HEK293 (cell line): ENCODE measurements around the gene SHC4.

Experiments used
- CTCF ChIA-PET: fragments of 350-600 bp; formaldehyde crosslinking; extraction: SDS; loops from one replicate; lab custom pipeline; 2021; ENCODE audit warnings: antibody characterized with exemption; lab: Yijun Ruan, JAX
- POLR2A ChIA-PET: fragments of 300-600 bp; formaldehyde crosslinking; extraction: SDS; loops from one replicate; lab custom pipeline; 2020; ENCODE audit warnings: antibody characterized with exemption, inconsistent platforms; lab: Yijun Ruan, JAX
- H3K27ac ChIP-seq: fragments of 200-500 bp; sonication (Bioruptor generic); 2 replicates; pipeline ENCODE4 v1.5.1; 2014; ENCODE audit warnings: low read depth, low read length, control low read depth, inconsistent platforms; ENCODE audit errors: extremely low read depth
- H3K36me3 ChIP-seq, 2 experiments: fragments of 200-500 bp in 1 of 2; sonication (Bioruptor generic) in 1 of 2; 1 replicate in 1 of 2; 2 replicates in 1 of 2; pipeline ENCODE4 v1.5.1; 2014 to 2017; ENCODE audit warnings: inconsistent platforms in 2 of 2, low read length in 2 of 2; ENCODE audit not compliant: control insufficient read depth in 2 of 2, insufficient read depth in 1 of 2
- H3K4me1 ChIP-seq: fragments of 200-500 bp; sonication (Bioruptor generic); 2 replicates; pipeline ENCODE4 v1.5.1; 2014; ENCODE audit warnings: mild to moderate bottlenecking, low read length, inconsistent platforms; ENCODE audit not compliant: control insufficient read depth, insufficient read depth
- H3K4me3 ChIP-seq: 2 replicates; pipeline ENCODE4 v1.5.1; 2011; ENCODE audit warnings: low read depth, mild to moderate bottlenecking, control low read depth, low read length, moderate library complexity
- H3K9me3 ChIP-seq: fragments of 200-500 bp; sonication (Bioruptor generic); 2 replicates; pipeline ENCODE4 v1.5.1; 2014; ENCODE audit warnings: low read depth, low read length, inconsistent platforms; ENCODE audit not compliant: control insufficient read depth, insufficient read depth
- GLIS2 ChIP-seq: fragments of 450-650 bp; formaldehyde crosslinking; IDR thresholded peaks from 2 replicates; pipeline ENCODE4 v1.5.1; 2016; ENCODE audit warnings: missing biosample characterization, missing genetic modification characterization
- KLF7 ChIP-seq: fragments of 450-650 bp; formaldehyde crosslinking; IDR thresholded peaks from 2 replicates; pipeline ENCODE4 v1.5.1; 2016; ENCODE audit warnings: missing biosample characterization, missing genetic modification characterization, borderline replicate concordance
- MYNN ChIP-seq: fragments of 450-650 bp; formaldehyde crosslinking; IDR thresholded peaks from 2 replicates; pipeline ENCODE4 v1.5.1; 2016; ENCODE audit warnings: missing biosample characterization, missing genetic modification characterization, borderline replicate concordance
- OSR2 ChIP-seq: fragments of 450-650 bp; formaldehyde crosslinking; IDR thresholded peaks from 2 replicates; pipeline ENCODE4 v1.5.1; 2016; ENCODE audit warnings: missing biosample characterization, missing genetic modification characterization
- SP7 ChIP-seq: fragments of 450-650 bp; formaldehyde crosslinking; IDR thresholded peaks from 2 replicates; pipeline ENCODE4 v1.5.1; 2016; ENCODE audit warnings: missing biosample characterization, missing genetic modification characterization
- WT1 ChIP-seq: fragments of 450-650 bp; formaldehyde crosslinking; IDR thresholded peaks from 2 replicates; pipeline ENCODE4 v1.5.1; 2016; ENCODE audit warnings: missing biosample characterization, missing genetic modification characterization
- YY1 ChIP-seq: fragments of 450-650 bp; formaldehyde crosslinking; IDR thresholded peaks from 2 replicates; pipeline ENCODE4 v1.5.1; 2018; ENCODE audit warnings: missing biosample characterization, missing genetic modification characterization
- ZEB2 ChIP-seq: fragments of 450-650 bp; formaldehyde crosslinking; IDR thresholded peaks from 2 replicates; pipeline ENCODE4 v1.5.1; 2016; ENCODE audit warnings: missing biosample characterization, missing genetic modification characterization
- ZNF10 ChIP-seq: fragments of 450-650 bp; formaldehyde crosslinking; IDR thresholded peaks from 2 replicates; pipeline ENCODE4 v1.5.1; 2017; ENCODE audit warnings: missing biosample characterization, missing genetic modification characterization
- ZNF114 ChIP-seq: fragments of 450-650 bp; formaldehyde crosslinking; IDR thresholded peaks from 2 replicates; pipeline ENCODE4 v1.5.0; 2017; ENCODE audit warnings: missing biosample characterization, missing genetic modification characterization
- ZNF132 ChIP-seq: fragments of 450-650 bp; formaldehyde crosslinking; IDR thresholded peaks from 2 replicates; pipeline ENCODE4 v1.5.1; 2017; ENCODE audit warnings: missing biosample characterization, missing genetic modification characterization, borderline replicate concordance
- ZNF157 ChIP-seq: fragments of 450-650 bp; formaldehyde crosslinking; IDR thresholded peaks from 2 replicates; pipeline ENCODE4 v1.5.1; 2016; ENCODE audit warnings: missing biosample characterization, missing genetic modification characterization
- ZNF248 ChIP-seq: fragments of 450-650 bp; formaldehyde crosslinking; IDR thresholded peaks from 2 replicates; pipeline ENCODE4 v1.5.1; 2017; ENCODE audit warnings: missing biosample characterization, missing genetic modification characterization
- ZNF266 ChIP-seq: fragments of 450-650 bp; formaldehyde crosslinking; IDR thresholded peaks from 2 replicates; pipeline ENCODE4 v1.5.1; 2016; ENCODE audit warnings: missing biosample characterization, missing genetic modification characterization, low read depth
- ZNF473 ChIP-seq: fragments of 450-650 bp; formaldehyde crosslinking; IDR thresholded peaks from 2 replicates; pipeline ENCODE4 v1.5.1; 2017; ENCODE audit warnings: missing biosample characterization, missing genetic modification characterization
- ZNF488 ChIP-seq: fragments of 450-650 bp; formaldehyde crosslinking; IDR thresholded peaks from 2 replicates; pipeline ENCODE4 v1.5.1; 2016; ENCODE audit warnings: missing biosample characterization, missing genetic modification characterization
- ZNF501 ChIP-seq: fragments of 450-650 bp; formaldehyde crosslinking; IDR thresholded peaks from 2 replicates; pipeline ENCODE4 v1.5.1; 2016; ENCODE audit warnings: missing biosample characterization, missing genetic modification characterization
- ZNF510 ChIP-seq: fragments of 450-650 bp; formaldehyde crosslinking; IDR thresholded peaks from 2 replicates; pipeline ENCODE4 v1.5.1; 2018; ENCODE audit warnings: mild to moderate bottlenecking, missing genetic modification characterization, missing biosample characterization; ENCODE audit not compliant: insufficient replicate concordance
- ZNF529 ChIP-seq: fragments of 450-650 bp; formaldehyde crosslinking; IDR thresholded peaks from 2 replicates; pipeline ENCODE4 v1.5.1; 2017; ENCODE audit warnings: missing genetic modification characterization, missing biosample characterization; ENCODE audit not compliant: insufficient replicate concordance
- ZNF561 ChIP-seq: fragments of 450-650 bp; IDR thresholded peaks from 2 replicates; pipeline ENCODE4 v1.5.1; 2018; ENCODE audit warnings: missing biosample characterization, missing genetic modification characterization, borderline replicate concordance
- ZNF623 ChIP-seq: fragments of 450-650 bp; formaldehyde crosslinking; IDR thresholded peaks from 2 replicates; pipeline ENCODE4 v1.5.1; 2016; ENCODE audit warnings: missing biosample characterization, missing genetic modification characterization
- ZNF660 ChIP-seq: fragments of 450-650 bp; IDR thresholded peaks from 2 replicates; pipeline ENCODE4 v1.5.1; 2018; ENCODE audit warnings: missing biosample characterization, mild to moderate bottlenecking, missing genetic modification characterization
- ZNF843 ChIP-seq: fragments of 450-650 bp; formaldehyde crosslinking; IDR thresholded peaks from 2 replicates; pipeline ENCODE4 v1.5.1; 2016; ENCODE audit warnings: missing biosample characterization, missing genetic modification characterization
- ZSCAN30 ChIP-seq: fragments of 450-650 bp; IDR thresholded peaks from 2 replicates; pipeline ENCODE4 v1.5.1; 2018; ENCODE audit warnings: missing biosample characterization, mild to moderate bottlenecking, missing genetic modification characterization, moderate library complexity
- TF ChIP-seq, protein P1 (sequence below): fragments of 450-650 bp; formaldehyde crosslinking; IDR thresholded peaks from 2 replicates; pipeline ENCODE4 v1.5.1; 2017; ENCODE audit warnings: missing biosample characterization, missing genetic modification characterization
- TF ChIP-seq, protein P2 (sequence below): IDR thresholded peaks from 2 replicates; pipeline ENCODE4 v1.6.1; 2011; ENCODE audit warnings: mild to moderate bottlenecking, low read depth, low read length, borderline replicate concordance

The SHC4 gene

DNA sequence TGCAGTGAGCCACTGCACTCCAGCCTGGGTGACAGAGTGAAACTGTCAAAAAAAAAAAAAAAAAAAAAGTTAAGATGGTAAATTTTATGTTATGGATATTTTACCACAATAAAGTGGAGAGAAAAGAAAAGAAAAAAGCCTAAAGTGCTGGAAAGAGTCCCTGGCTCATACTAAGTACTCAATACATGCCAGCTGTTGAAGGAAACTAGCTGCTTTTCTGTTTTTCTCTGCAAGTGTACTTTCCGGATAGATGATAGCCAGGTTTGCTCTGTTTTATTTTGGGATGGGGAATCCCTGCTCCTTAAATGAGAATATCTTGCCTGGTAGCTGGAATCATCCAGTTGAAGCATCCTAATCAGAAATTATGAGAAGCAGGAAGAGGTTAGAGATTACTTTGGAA lies 74.9 kb downstream of the SHC4 start:
- CTCF ChIA-PET, result no interaction called here
- Histone ChIP-seq H3K9me3 (no peaks in the 10 kb centered on the region), H3K36me3 (no peaks in the 10 kb centered on the region), H3K27ac (no peak overlapping the region), H3K4me3 (no peak overlapping the region), H3K4me1 (no peaks in the 10 kb centered on the region)
- TF ChIP-seq WT1 (no peak), ZNF132 (tag by site-specific recombination) (no peak), ZNF510 (no peak), ZNF10 (no peak), ZNF248 (tag by site-specific recombination) (no peak), ZNF473 (tag by site-specific recombination) (no peak), ZNF623 (tag by site-specific recombination) (no peak), ZNF660 (tag by site-specific recombination) (no peak), ZSCAN30 (tag by site-specific recombination) (no peak), MYNN (tag by site-specific recombination) (no peak), ZNF266 (tag by site-specific recombination) (no peak), ZEB2 (tag by site-specific recombination) (no peak), YY1 (no peak), OSR2 (tag by site-specific recombination) (no peak)
- TF ChIP-seq, protein P1, sequence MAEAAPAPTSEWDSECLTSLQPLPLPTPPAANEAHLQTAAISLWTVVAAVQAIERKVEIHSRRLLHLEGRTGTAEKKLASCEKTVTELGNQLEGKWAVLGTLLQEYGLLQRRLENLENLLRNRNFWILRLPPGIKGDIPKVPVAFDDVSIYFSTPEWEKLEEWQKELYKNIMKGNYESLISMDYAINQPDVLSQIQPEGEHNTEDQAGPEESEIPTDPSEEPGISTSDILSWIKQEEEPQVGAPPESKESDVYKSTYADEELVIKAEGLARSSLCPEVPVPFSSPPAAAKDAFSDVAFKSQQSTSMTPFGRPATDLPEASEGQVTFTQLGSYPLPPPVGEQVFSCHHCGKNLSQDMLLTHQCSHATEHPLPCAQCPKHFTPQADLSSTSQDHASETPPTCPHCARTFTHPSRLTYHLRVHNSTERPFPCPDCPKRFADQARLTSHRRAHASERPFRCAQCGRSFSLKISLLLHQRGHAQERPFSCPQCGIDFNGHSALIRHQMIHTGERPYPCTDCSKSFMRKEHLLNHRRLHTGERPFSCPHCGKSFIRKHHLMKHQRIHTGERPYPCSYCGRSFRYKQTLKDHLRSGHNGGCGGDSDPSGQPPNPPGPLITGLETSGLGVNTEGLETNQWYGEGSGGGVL (tag by site-specific recombination), result no peak
- POLR2A ChIA-PET, result interaction anchor here (0.7 to 1.3 kb wide), 2 partner anchors 11 to 31 kb away, joined by 3 to 5 read pairs; partner anchors contain the start of gene EID1

DNA sequence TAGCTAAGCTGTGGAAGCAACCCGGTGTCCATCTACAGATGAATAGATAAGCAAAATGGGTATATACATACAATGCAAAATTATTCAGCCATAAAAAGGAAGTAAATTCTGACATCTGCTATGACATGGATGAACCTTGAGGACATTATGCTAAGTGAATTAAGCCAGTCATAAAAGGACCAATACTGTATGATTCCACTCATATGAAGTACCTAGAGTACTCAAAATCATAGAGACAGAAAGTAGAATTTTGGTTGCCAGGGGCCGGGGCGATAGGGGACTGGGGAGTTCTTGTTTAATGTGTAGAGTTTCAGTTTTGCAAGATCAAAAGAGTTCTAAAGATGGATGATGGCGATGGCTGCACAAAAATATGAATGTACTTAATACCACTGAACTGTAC lies 75.5 kb downstream of the SHC4 start:
- H3K36me3 ChIP-seq, result no peaks in the 10 kb centered on the region
- TF ChIP-seq ZNF529 (tag by site-specific recombination) (no peak), KLF7 (tag by site-specific recombination) (no peak), ZNF501 (tag by site-specific recombination) (no peak), ZSCAN30 (tag by site-specific recombination) (no peak), ZNF114 (no peak), ZNF843 (tag by site-specific recombination) (no peak), SP7 (tag by site-specific recombination) (no peak), ZNF561 (no peak), ZNF488 (tag by site-specific recombination) (no peak), ZNF157 (no peak), GLIS2 (tag by site-specific recombination) (no peak)
- TF ChIP-seq, protein P2, sequence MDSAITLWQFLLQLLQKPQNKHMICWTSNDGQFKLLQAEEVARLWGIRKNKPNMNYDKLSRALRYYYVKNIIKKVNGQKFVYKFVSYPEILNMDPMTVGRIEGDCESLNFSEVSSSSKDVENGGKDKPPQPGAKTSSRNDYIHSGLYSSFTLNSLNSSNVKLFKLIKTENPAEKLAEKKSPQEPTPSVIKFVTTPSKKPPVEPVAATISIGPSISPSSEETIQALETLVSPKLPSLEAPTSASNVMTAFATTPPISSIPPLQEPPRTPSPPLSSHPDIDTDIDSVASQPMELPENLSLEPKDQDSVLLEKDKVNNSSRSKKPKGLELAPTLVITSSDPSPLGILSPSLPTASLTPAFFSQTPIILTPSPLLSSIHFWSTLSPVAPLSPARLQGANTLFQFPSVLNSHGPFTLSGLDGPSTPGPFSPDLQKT, result no peak
- TF ChIP-seq, all 188 proteins: peak for 0
- Histone ChIP-seq H3K4me3 (no peak overlapping the region), H3K27ac (no peak overlapping the region), H3K9me3 (no peaks in the 10 kb centered on the region), H3K4me1 (no peaks in the 10 kb centered on the region)
- POLR2A ChIA-PET, result interaction anchor here (0.6 kb wide), 1 partner anchor 10 kb away, joined by 3 read pairs; the partner anchor contains the start of gene EID1
- CTCF ChIA-PET, result no interaction called here
